Colonic mucosa (tissue), 4 donors: ENCODE results near the gene RPL37A. TPM values are rescaled to one million over a fixed set of nuclear protein-coding genes. Genes with fewer than 3 reads are reported as not detected.

Experiments
- DNase-seq: peaks from one replicate; pipeline ENCODE4 v3.0.0-alpha.2; 2020
- H3K27ac ChIP-seq: fragments of 200-600 bp; one replicate; pipeline ENCODE4 v1.8.0; 2021
- H3K27me3 ChIP-seq: fragments of 200-600 bp; one replicate; pipeline ENCODE4 v1.8.0; 2021
- H3K36me3 ChIP-seq: fragments of 200-600 bp; one replicate; pipeline ENCODE4 v1.8.0; 2021
- H3K4me1 ChIP-seq: fragments of 200-600 bp; one replicate; pipeline ENCODE4 v1.8.0; 2021; ENCODE audit warnings: mild to moderate bottlenecking
- H3K4me3 ChIP-seq: fragments of 200-600 bp; one replicate; pipeline ENCODE4 v1.8.0; 2021
- H3K9ac ChIP-seq, 2 donors: one replicate each; pipeline ENCODE4 v1.7.0; 2013; ENCODE audit warnings: control low read depth in 2 of 2, low read depth in 2 of 2, low read length in 2 of 2
- H3K9me3 ChIP-seq: fragments of 200-600 bp; one replicate; pipeline ENCODE4 v1.8.0; 2021
- CTCF ChIP-seq: fragments of 200-600 bp; IDR thresholded peaks from one replicate; pipeline ENCODE4 v1.8.0; 2022; ENCODE audit warnings: antibody characterized with exemption, mild to moderate bottlenecking
- intact Hi-C: fragments of 100-400 bp; cut with DNase I; formaldehyde crosslinking; loops from one replicate; pipeline ENCODE4 v1.14.1; 2022
- total RNA-seq, 2 donors: library from RNA; stranded (reverse); fragmentation: NEBNext Ultra II Directional in 1 of 2; extraction: Animal tissue kit (Norgen Biotek cat#: 25700) in 1 of 2; gene quantifications; one replicate each; pipeline ENCODE4 v1.2.1, GENCODE V29; 2021
- donor health status: healthy.
- donor health status: DM: no; HTN: no; CAD: no.
- donor health status: DM: no; HTN: no; CAD: no.

RPL37A gene
- 1,000 to 10,000 TPM; 1,895 to 2,156 TPM for total RNA-seq

GRCh38 chr2:216498379-216499352 is at the start of gene RPL37A:
RPL37A (plus strand) TSS chr2:216498844; CDS start chr2:216498875, 31 bp downstream.
- Histone ChIP-seq H3K9me3 (no peaks in the 10 kb centered on the region), H3K4me1 (peaks cover 18% of the 10 kb centered on the region), H3K9ac (peak within 1 kb of the TSS; percentile 91 to 93), H3K27ac (peak within 1 kb of the TSS; percentile 81), H3K4me3 (peak within 1 kb of the TSS; percentile 88), H3K27me3 (no peaks in the 10 kb centered on the region), H3K36me3 (peaks cover 6% of the 10 kb centered on the region)
- TF ChIP-seq CTCF = no peak
- intact Hi-C loops = loop anchor here (10.0 kb wide), 1 partner anchor 74 kb away; no protein-coding TSS in a partner anchor
- DNase-seq = peak; percentile 96

GRCh38 chr2:216450346-216450745 is 48.3 kb upstream of the RPL37A start:
- intact Hi-C loops = no loop called here
- H3K27ac ChIP-seq = no peak overlapping the region
- no peaks in the 10 kb centered on the region for H3K4me1 ChIP-seq
- no peaks in the 10 kb centered on the region for H3K9me3 ChIP-seq
- H3K27me3 ChIP-seq = no peaks in the 10 kb centered on the region
- H3K36me3 ChIP-seq = peaks cover 10% of the 10 kb centered on the region
- no peak for TF ChIP-seq CTCF
- no peak overlapping the region for H3K9ac ChIP-seq
- no peak for DNase-seq
- no peak overlapping the region for H3K4me3 ChIP-seq

GRCh38 chr2:216450784-216451183 is 47.9 kb upstream of the RPL37A start:
- Histone ChIP-seq H3K27ac (no peak overlapping the region), H3K36me3 (peaks cover 10% of the 10 kb centered on the region), H3K4me3 (no peak overlapping the region), H3K4me1 (no peaks in the 10 kb centered on the region), H3K9me3 (no peaks in the 10 kb centered on the region), H3K27me3 (no peaks in the 10 kb centered on the region), H3K9ac (no peak overlapping the region)
- intact Hi-C loops = no loop called here
- TF ChIP-seq CTCF = no peak
- no peak for DNase-seq

- Histone ChIP-seq H3K4me1 (no peaks in the 10 kb centered on the region), H3K9me3 (no peaks in the 10 kb centered on the region), H3K9ac (no peak overlapping the region), H3K27me3 (no peaks in the 10 kb centered on the region), H3K36me3 (peaks cover 10% of the 10 kb centered on the region), H3K4me3 (no peak overlapping the region), H3K27ac (no peak overlapping the region)
- no peak for TF ChIP-seq CTCF
- no peak for DNase-seq
- intact Hi-C loops = no loop called here
These were observed 44.6 kb upstream of the RPL37A start for GRCh38 chr2:216453955-216454614.

GRCh38 chr2:216463148-216463547 is 35.5 kb upstream of the RPL37A start:
- DNase-seq = no peak
- no peaks in the 10 kb centered on the region for H3K4me1 ChIP-seq
- H3K36me3 ChIP-seq = no peaks in the 10 kb centered on the region

More at GRCh38 chr2:216463148-216463547, 35.5 kb upstream of the RPL37A start:
- TF ChIP-seq CTCF = no peak
- Histone ChIP-seq H3K27me3 (no peaks in the 10 kb centered on the region), H3K4me3 (no peak overlapping the region), H3K9ac (no peak overlapping the region), H3K27ac (no peak overlapping the region), H3K9me3 (no peaks in the 10 kb centered on the region)
- intact Hi-C loops = no loop called here
